DOHH2 (cell line): ENCODE data around the gene HERC5.
"Not testable (repeated sequence)": the region's sequence is repeated elsewhere in the genome, so short reads cannot be mapped to it uniquely, and the experiment has no call there.

Experiments used
- CTCF ChIP-seq: fragments of 200-600 bp; sonication (generic); IDR thresholded peaks from one replicate; pipeline ENCODE4 v1.5.1; 2014; ENCODE audit warnings: antibody characterized with exemption, mild to moderate bottlenecking, low read depth, low read length; ENCODE audit not compliant: poor library complexity, severe bottlenecking
- EZH2phosphoT487 ChIP-seq: fragments of 200-600 bp; sonication (generic); IDR thresholded peaks from 2 replicates; pipeline ENCODE4 v1.6.1; 2017; ENCODE audit warnings: borderline replicate concordance, mild to moderate bottlenecking, antibody characterized with exemption, low read length, moderate library complexity, mixed read lengths

- peak; percentile 62 for TF ChIP-seq CTCF
- not testable (repeated sequence) for TF ChIP-seq EZH2phosphoT487
Measured at GRCh38 chr4:88539322-88540068, 82.6 kb downstream of the HERC5 start.
